GM19035 (cell line): ENCODE measurements around the gene TSSK3.
"Not testable (repeated sequence)": the region's sequence is repeated elsewhere in the genome, so short reads cannot be mapped to it uniquely, and the experiment has no call there.

Experiments
- ATAC-seq: cut with Tn5 transposase; IDR thresholded peaks from one replicate; pipeline ENCODE4 v1.9.1; 2021; ENCODE audit not compliant: unreplicated experiment

TSSK3 gene

DNA sequence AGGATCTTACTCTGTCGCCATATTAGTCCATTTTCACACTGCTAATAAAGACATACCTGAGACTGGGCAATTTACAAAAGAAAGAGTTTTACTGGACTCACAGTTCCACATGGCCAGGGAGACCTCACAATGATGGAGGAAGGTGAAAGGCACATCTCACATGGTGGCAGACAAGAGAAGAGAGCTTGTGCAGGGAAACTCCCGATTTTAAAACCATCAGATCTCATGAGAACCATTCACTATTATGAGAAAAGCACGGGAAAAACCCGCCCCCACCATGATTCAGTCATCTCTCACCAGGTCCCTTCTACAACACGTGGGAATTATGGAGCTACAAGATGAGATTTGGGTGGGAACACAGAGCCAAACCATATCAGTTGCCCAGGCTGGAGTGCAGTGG is 34.2 kb downstream of the TSSK3 start:
- ATAC-seq, result not testable (repeated sequence)

DNA sequence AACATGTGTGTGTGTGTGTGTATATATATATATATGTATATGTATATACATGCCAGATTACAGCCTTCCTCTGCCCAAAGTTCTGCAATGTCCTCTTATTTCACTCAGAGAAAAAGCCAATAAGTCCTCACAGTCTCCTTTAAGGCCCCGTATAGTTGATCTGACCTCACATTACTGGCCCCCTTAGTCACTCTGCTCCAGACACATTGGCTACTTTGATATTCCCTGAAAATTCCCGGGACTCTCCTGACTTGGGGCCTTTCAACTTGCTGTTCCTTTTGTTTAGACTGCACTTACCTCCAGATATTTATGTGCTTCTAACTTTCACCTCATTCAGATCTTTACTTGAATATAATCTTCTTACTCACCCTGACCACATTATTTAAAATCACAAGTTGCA is 36.1 kb downstream of the TSSK3 start:
- no peak for ATAC-seq

DNA sequence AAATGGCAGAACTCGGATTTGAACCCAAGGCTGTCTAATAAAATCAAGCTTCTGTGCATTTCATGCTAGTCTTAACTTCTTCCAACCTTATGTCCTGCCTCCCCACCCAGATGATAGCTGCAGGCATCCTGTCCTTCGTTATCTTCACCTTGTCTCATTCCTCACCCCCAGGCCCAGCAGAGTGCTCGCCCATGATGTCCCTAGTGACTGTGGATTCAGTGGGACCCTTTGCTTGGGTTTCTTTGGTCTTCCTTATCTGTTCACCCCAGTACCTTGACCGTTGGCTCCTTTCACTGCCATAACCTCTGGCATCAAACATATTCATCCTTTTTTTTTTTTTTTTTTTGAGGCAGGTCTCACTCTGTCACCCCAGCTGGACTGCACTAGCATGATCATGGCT is 37.5 kb downstream of the TSSK3 start:
- ATAC-seq, result no peak

DNA sequence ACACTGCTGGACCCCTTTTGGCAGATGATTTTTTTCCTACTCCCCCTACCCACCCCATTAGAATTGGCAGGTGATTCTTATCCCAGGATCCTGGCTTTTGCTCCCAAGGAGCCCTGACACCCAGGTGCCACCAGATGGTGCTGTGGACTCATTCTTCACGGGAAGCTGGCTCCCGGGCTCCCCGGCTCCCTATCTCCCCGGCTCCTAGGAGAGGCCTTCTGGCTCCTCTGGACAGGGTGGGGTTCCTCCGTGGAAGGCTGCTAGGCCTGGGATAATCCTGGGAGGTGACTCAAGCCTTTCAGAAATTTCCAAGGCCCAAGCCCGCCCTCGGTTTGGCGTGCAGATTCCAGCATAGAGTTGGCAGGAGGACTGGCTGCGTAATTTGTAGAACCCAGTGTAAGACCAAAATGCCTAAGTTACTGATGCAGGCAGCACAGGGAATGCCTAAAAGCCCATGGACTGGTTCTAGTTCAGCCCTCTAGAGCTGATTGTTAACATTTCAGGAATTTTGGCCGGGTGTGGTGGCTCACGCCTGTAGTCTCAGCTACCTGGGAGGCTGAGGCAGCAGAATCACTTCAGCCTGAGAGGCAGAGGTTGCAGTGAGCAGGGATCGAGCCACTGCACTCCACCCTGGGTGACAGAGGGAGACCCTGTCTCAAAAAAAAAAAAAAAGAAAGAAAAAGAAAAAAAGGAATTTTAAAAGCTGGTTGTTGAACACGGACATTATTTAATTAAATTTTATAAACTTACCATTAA is 38.7 kb downstream of the TSSK3 start:
- ATAC-seq, result no peak

DNA sequence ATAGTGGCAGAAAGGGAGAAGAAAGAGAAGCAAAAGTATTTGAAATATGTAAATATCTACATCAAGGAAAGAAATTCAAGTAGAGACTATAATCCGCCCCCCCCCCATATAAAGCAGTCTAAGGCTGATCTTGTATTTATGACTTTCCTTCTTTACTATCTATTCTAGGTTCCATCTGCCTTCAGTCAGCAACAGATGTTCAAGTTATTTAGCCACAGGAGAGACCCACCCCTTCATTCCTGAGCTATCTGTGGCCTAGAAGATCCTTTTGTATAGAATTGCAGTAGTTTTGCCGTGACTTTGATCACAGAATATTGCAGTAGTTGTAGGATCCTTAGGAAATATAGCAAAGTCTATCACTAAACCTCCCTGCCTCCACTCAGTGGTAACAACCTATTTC is 42.6 kb downstream of the TSSK3 start:
- ATAC-seq, result no peak

DNA sequence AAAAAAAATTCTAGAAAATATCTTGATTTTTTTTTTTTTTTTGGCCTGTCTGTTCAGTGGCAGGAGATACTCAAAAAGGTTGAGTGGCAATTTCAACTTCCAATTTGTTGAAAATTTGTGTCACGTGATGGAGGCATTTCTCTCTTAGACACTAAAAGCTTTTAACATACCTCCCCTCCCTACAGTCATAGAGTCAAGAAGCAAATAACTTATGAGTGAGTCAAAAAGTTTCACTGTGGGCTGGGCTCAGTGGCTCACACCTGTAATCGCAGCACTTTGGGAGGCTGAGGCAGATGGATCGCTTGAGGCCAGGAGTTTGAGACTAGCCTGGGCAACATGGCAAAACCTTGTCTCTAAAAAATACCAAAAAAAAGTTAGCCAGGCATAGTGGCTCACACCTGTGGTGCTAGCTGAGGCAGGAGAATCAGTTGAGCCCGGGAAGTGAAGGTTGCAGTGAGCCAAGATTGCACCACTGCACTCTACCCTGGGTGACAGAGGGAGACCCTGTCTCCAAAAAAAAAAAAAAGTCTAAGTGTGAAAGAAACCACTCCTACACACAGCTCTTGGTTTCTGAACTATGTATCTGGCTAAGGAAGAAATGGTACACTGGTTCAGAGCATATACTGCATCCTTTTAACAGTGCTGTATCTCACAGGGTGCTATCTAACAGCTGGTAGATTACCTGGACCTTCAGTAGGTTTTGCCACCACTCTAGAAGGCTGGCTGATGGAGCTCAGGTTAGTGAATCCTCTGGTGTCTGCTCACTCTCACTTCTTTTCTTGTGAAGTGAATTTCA is 43.5 kb downstream of the TSSK3 start:
- ATAC-seq, result no peak

DNA sequence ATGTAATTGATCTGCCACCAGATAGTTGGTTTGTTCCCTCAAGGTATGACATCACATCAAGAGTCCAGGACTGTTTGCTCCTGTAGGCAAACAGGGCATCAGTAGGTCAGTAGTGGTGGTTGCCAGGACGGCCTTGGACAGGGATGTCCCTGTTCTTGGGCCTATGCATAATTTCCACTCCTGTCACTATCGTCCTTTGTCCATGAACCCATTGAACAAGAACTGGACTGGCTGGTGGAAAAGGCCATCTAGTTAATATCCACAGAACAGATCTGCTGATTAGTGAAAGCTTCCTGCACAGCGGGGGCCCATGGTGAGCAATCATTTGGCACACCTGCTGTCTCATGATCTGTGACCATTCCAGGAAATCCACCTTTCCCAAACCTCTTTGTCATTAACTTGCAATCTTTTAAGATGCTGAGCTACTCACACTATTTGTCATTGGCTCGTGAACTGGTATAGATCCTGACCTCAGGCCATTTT is 44.3 kb downstream of the TSSK3 start:
- no peak for ATAC-seq

DNA sequence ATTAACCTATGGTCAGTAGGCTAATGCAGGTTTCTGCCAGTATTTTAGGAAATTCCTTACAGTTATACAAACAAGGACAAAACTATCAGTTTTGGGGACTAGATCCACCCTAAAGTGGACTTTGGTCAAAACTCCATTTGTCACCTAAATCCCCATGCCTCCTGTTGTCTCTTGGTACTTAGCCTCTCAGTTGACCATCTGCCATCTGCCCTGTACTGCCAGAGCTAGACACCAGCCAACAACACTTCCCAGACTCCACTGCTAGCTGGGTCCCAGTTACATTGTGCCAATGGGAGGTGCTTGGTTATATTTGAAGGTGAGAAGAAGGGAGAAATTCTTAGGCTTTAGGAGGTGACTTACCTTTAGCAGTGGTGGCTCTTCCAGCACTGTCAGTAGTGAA is 48.9 kb downstream of the TSSK3 start:
- ATAC-seq, result no peak

DNA sequence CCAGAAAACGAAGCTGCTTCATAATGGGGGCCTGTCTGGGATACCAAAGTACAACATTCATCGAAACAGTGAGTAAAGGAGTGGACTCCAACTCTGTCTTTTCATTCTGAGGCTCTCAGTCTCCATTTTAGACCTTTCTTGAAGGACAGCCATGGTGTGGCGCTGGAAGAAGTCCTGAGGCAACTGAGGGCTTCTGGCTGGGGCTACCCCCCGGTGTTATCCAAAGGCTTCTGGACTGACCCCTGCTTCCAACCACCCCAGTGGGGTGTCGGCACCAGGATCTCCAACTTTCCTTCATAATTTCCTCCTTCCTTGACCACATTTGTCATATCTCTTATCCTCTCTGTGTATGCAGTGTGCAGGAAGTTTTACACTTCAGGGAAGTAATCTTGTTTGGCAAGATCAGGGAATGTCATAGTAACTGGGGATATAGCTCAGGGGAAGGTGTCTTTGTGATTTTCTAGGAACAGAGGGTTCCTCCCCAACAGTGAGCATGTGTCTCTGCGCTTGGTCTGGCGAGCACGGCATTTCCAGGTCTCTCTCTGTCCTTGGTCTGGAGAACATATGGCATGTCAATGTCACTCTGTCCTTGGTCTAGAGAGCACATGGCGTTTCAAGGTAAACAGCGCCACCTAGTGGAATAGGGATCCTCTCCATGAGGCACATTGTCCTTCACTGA is 51.3 kb downstream of the TSSK3 start:
- no peak for ATAC-seq
